HEK293T (cell line): ENCODE measurements around the gene NT5C1B.

Experiments
- ELF4 ChIP-seq: fragments of 450-650 bp; IDR thresholded peaks from 2 replicates; pipeline ENCODE4 v1.6.1; 2017; ENCODE audit warnings: antibody characterized with exemption
- FOXA1 ChIP-seq: fragments of 450-650 bp; IDR thresholded peaks from 2 replicates; pipeline ENCODE4 v1.6.1; 2016; ENCODE audit warnings: mild to moderate bottlenecking
- FOXK2 ChIP-seq: fragments of 450-650 bp; IDR thresholded peaks from 2 replicates; pipeline ENCODE4 v1.6.1; 2016; ENCODE audit warnings: mild to moderate bottlenecking
- FOXM1 ChIP-seq: fragments of 450-650 bp; IDR thresholded peaks from 2 replicates; pipeline ENCODE4 v1.6.1; 2017; ENCODE audit warnings: mild to moderate bottlenecking, borderline replicate concordance
- HDGF ChIP-seq: fragments of 450-650 bp; IDR thresholded peaks from 2 replicates; pipeline ENCODE4 v1.6.1; 2017; ENCODE audit warnings: antibody characterized with exemption, borderline replicate concordance
- SP1 ChIP-seq: fragments of 450-650 bp; IDR thresholded peaks from 2 replicates; pipeline ENCODE4 v1.6.1; 2017
- SUZ12 ChIP-seq: fragments of 450-650 bp; IDR thresholded peaks from 2 replicates; pipeline ENCODE4 v1.6.1; 2016; ENCODE audit warnings: mild to moderate bottlenecking
- TARDBP ChIP-seq: fragments of 450-650 bp; IDR thresholded peaks from 2 replicates; pipeline ENCODE4 v1.6.1; 2016

- TF ChIP-seq TARDBP, result no peak
- no peak for TF ChIP-seq FOXM1
- no peak for TF ChIP-seq SP1
- TF ChIP-seq HDGF, result no peak
- no peak for TF ChIP-seq SUZ12
- no peak for TF ChIP-seq FOXK2
- no peak for TF ChIP-seq FOXA1
- TF ChIP-seq ELF4, result no peak
These were observed 15.7 kb upstream of the NT5C1B start for GRCh38 chr2:18605115-18605514.
